BLaER1 (cell line): ENCODE measurements around the gene SMIM14.
"Not testable (repeated sequence)": the region's sequence is repeated elsewhere in the genome, so short reads cannot be mapped to it uniquely, and the experiment has no call there.

ENCODE experiments used
- H3K27ac ChIP-seq: shearing (Covaris generic); formaldehyde crosslinking; 2 replicates; pipeline ENCODE4 v1.8.1; 2022
- H3K27me3 ChIP-seq: shearing (Covaris generic); formaldehyde crosslinking; 2 replicates; pipeline ENCODE4 v1.8.1; 2022
- H3K36me3 ChIP-seq: shearing (Covaris generic); formaldehyde crosslinking; 2 replicates; pipeline ENCODE4 v1.8.1; 2022
- H3K4me1 ChIP-seq: shearing (Covaris generic); formaldehyde crosslinking; 2 replicates; pipeline ENCODE4 v1.8.1; 2022
- H3K4me2 ChIP-seq: shearing (Covaris generic); formaldehyde crosslinking; 2 replicates; pipeline ENCODE4 v1.8.1; 2022
- H3K4me3 ChIP-seq: shearing (Covaris generic); formaldehyde crosslinking; 2 replicates; pipeline ENCODE4 v1.8.1; 2022
- H3K9ac ChIP-seq: shearing (Covaris generic); formaldehyde crosslinking; 2 replicates; pipeline ENCODE4 v1.8.1; 2022
- H3K9me3 ChIP-seq: shearing (Covaris generic); formaldehyde crosslinking; 2 replicates; pipeline ENCODE4 v1.8.1; 2022
- H4K20me1 ChIP-seq: shearing (Covaris generic); formaldehyde crosslinking; 2 replicates; pipeline ENCODE4 v1.8.1; 2022
- Cebpa-rat ChIP-seq: shearing (Covaris generic); IDR thresholded peaks from 2 replicates; pipeline ENCODE4 v1.8.1; 2022

The SMIM14 gene

DNA sequence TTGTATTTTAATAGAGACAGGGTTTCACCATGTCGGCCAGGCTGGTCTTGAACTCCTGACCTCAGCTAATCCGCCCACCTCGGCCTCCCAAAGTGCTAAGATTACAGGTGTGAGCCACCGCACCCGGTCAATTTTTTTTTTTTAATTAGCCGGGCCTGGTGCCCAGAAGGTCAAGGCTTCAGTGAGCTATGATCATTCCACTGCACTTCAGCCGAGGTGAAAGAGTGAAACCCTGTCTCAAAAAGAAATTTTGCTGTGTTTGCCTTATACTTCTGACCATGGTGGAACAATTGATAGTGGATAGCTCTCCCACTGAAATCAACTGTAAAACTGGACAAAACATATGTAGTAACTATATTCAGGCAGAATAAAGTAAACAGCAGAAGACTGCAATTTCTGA, 24.0 kb upstream of the SMIM14 start:
- H3K27me3 ChIP-seq, result no peaks in the 10 kb centered on the region
- no peak overlapping the region for H3K27ac ChIP-seq
- H3K4me3 ChIP-seq, result no peak overlapping the region
- no peak overlapping the region for H3K4me2 ChIP-seq
- no peaks in the 10 kb centered on the region for H4K20me1 ChIP-seq
- TF ChIP-seq Cebpa-rat, result no peak
- no peaks in the 10 kb centered on the region for H3K36me3 ChIP-seq
- no peaks in the 10 kb centered on the region for H3K9me3 ChIP-seq
- no peaks in the 10 kb centered on the region for H3K4me1 ChIP-seq
- no peak overlapping the region for H3K9ac ChIP-seq

DNA sequence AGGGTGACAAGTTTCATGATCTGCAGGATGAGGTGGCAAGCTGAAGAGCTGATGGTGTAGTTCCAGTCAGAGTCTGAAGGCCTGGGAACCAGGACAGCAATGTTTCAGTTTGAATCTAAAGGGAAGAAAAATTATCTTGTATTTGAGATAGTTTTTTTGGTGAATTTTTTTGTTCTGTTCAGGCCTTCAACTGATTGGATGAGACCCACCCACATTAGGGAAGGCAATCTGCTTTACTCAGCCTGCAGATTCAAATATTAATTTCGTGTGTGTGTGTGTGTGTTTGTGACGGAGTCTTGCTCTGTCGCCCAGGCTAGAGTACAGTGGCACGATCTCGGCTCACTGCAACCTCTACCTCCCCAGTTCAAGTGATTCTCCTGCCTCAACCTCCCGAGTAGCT, 22.1 kb upstream of the SMIM14 start:
- Histone ChIP-seq H3K4me3 (no peak overlapping the region), H3K9ac (no peak overlapping the region), H3K36me3 (no peaks in the 10 kb centered on the region), H3K4me2 (no peak overlapping the region), H3K27me3 (no peaks in the 10 kb centered on the region), H3K27ac (no peak overlapping the region), H3K9me3 (no peaks in the 10 kb centered on the region), H3K4me1 (no peaks in the 10 kb centered on the region), H4K20me1 (no peaks in the 10 kb centered on the region)
- no peak for TF ChIP-seq Cebpa-rat

DNA sequence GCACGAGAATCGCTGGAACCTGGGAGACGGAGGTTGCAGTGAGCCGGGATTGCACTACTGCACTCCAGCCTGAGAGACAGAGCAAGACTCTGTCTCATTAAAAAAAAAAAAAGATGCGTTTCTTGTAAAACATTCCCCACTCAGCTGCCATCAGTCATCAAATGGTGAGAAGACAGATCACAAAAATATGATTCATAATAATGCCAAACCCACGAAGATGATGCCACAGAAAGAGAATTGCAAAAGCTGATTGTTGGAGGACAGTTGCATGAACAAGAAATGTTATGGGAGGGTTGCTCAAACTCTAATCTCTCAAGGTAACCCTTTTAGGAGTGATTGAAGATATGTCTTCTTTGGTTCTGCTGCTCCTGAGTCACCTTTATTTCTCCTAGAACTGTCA, 21.4 kb upstream of the SMIM14 start:
- Histone ChIP-seq H3K4me1 (no peaks in the 10 kb centered on the region), H3K36me3 (no peaks in the 10 kb centered on the region), H4K20me1 (no peaks in the 10 kb centered on the region), H3K9ac (no peak overlapping the region), H3K4me2 (no peak overlapping the region), H3K27ac (no peak overlapping the region), H3K4me3 (no peak overlapping the region), H3K9me3 (no peaks in the 10 kb centered on the region), H3K27me3 (no peaks in the 10 kb centered on the region)
- TF ChIP-seq Cebpa-rat, result no peak

DNA sequence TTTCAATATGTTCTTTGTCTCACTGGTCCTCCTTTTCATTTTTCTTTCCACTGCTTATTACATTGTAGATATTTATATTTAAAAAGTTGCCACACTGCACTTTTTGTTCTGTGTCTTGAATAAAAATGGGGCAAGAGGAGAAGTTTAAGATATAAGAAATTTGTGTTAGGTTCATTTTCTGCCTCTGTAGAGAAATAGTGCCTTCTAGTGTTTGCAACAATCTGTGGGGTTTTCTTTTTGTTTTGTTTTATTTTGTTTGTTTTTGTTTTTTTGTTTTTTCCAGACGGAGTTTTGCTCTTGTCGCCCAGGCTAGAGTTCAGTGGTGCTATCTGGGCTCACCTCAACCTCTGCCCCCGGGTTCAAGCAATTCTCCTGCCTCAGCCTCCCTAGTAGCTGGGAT, 20.1 kb upstream of the SMIM14 start:
- Histone ChIP-seq H3K4me1 (no peaks in the 10 kb centered on the region), H3K27ac (no peak overlapping the region), H3K36me3 (no peaks in the 10 kb centered on the region), H3K27me3 (no peaks in the 10 kb centered on the region), H3K4me3 (no peak overlapping the region), H3K9ac (no peak overlapping the region), H3K9me3 (no peaks in the 10 kb centered on the region), H3K4me2 (no peak overlapping the region), H4K20me1 (no peaks in the 10 kb centered on the region)
- TF ChIP-seq Cebpa-rat, result no peak

DNA sequence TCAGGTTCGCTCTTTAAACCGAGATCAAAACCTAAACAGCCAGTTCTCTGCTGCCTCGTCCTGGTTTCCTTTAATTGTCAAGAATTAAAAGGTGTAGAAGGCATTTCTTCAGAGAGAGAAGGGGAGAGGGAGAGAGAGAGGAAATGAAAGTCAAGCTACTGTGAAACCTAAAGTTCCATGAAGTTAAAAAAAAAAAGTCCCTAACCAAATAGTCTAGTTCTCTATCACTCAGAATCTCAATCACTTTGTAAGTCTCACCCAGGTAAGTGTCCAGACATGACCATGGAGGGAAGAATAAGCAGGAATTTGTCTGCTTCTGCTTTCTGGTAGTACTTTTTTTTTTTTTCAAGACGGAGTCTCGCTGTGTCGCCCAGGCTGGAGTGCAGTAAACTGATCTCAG, 18.8 kb upstream of the SMIM14 start:
- no peak for TF ChIP-seq Cebpa-rat
- Histone ChIP-seq H3K9me3 (no peaks in the 10 kb centered on the region), H3K36me3 (no peaks in the 10 kb centered on the region), H3K4me3 (no peak overlapping the region), H3K4me1 (no peaks in the 10 kb centered on the region), H3K27ac (no peak overlapping the region), H3K4me2 (no peak overlapping the region), H3K27me3 (no peaks in the 10 kb centered on the region), H3K9ac (no peak overlapping the region), H4K20me1 (no peaks in the 10 kb centered on the region)

DNA sequence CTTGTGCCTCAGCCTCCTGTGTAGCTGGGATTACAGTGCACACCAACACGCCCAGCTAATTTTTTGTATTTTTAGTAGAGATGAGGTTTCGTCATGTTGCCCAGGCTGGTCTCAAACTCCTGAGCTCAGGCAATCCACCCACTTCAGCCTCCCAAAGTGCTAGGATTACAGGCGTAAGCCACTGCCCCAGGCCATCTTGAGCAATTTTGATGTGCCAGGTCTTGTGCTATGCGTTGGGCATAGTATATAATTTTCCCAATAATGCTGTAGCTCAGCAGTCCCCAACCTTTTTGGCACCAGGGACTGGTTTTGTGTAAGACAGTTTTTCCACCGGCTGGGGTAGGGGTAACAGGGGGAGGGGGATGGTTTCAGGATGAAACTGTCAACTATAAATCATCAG, 18.0 kb upstream of the SMIM14 start:
- not testable (repeated sequence) for H3K9ac ChIP-seq, H3K27me3 ChIP-seq, H3K4me3 ChIP-seq, H3K4me1 ChIP-seq, H3K4me2 ChIP-seq, H3K36me3 ChIP-seq, H3K9me3 ChIP-seq, H3K27ac ChIP-seq, H4K20me1 ChIP-seq

DNA sequence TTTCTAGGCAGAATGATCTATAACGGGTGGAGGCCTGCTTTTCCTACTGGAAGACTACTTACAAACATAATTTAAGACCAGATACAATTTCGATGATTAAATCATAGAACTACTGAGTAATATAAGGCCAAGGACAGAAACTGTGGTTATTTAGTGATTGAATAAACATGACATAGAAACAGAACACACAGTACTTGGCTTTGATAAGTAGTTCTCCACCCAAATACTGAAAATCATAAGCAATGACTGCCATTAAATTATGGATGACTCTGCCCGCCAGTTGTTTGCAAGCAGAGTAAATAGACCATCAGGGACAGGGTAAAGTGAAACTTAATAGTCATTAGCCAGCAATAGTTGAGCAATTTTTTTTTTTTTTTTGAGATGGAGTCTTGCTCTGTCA, 17.2 kb upstream of the SMIM14 start:
- H4K20me1 ChIP-seq, result no peaks in the 10 kb centered on the region
- H3K4me3 ChIP-seq, result no peak overlapping the region
- H3K4me2 ChIP-seq, result no peak overlapping the region
- H3K9me3 ChIP-seq, result no peaks in the 10 kb centered on the region
- H3K4me1 ChIP-seq, result peaks cover 7% of the 10 kb centered on the region; the same call in 1 of the 2 replicates
- no peak overlapping the region for H3K27ac ChIP-seq
- no peaks in the 10 kb centered on the region for H3K36me3 ChIP-seq
- H3K9ac ChIP-seq, result no peak overlapping the region
- TF ChIP-seq Cebpa-rat, result no peak
- H3K27me3 ChIP-seq, result no peaks in the 10 kb centered on the region

DNA sequence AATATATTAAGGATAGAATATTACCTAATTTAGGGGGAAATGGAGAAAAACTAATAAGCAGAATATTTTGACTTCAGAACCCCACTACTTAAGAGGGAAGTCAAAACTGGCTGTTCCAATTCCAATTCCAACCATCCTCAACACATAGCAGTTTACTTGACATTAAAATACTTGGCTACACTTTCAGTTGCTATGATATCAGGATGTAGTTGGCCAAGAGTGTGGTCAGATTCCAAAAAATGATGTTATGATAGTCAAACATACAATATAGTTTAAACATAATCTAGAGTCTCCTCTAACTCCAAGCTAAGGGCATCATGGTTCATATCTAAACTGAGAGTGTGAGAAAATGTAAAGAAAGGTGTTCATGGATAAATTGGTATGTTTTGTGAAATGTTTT, 16.5 kb upstream of the SMIM14 start:
- no peak overlapping the region for H3K9ac ChIP-seq
- H3K36me3 ChIP-seq, result no peaks in the 10 kb centered on the region
- H3K4me3 ChIP-seq, result no peak overlapping the region
- H3K4me2 ChIP-seq, result no peak overlapping the region
- no peaks in the 10 kb centered on the region for H3K27me3 ChIP-seq
- no peak for TF ChIP-seq Cebpa-rat
- H3K27ac ChIP-seq, result no peak overlapping the region
- H3K9me3 ChIP-seq, result no peaks in the 10 kb centered on the region
- H4K20me1 ChIP-seq, result no peaks in the 10 kb centered on the region
- H3K4me1 ChIP-seq, result peaks cover 9% of the 10 kb centered on the region; the same call in 1 of the 2 replicates

DNA sequence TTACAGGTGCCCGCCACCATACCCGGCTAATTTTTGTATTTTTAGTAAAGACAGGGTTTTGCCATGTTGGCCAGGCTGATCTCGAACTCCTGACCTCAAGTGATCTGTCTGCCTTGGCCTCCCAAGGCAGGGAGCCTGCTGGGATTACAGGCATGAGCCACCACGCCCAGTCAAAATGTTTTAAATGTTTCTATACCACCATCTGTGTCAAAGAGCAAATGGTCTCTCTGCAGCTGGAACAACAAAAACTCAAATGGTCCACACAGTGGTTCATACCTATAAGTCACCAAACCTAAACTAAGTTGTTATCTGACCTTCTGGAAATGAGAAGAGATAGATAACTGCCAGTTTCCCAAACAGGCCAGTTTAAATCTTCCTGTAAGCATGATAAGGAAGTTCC, 12.9 kb upstream of the SMIM14 start:
- not testable (repeated sequence) for H3K9ac ChIP-seq, H3K27ac ChIP-seq, H3K4me3 ChIP-seq, H3K27me3 ChIP-seq, H3K4me1 ChIP-seq, H4K20me1 ChIP-seq, H3K36me3 ChIP-seq, H3K9me3 ChIP-seq
- 0 out of 2 replicates have a peak overlapping the region, but pooled peaks have one; percentile 28 for H3K4me2 ChIP-seq

DNA sequence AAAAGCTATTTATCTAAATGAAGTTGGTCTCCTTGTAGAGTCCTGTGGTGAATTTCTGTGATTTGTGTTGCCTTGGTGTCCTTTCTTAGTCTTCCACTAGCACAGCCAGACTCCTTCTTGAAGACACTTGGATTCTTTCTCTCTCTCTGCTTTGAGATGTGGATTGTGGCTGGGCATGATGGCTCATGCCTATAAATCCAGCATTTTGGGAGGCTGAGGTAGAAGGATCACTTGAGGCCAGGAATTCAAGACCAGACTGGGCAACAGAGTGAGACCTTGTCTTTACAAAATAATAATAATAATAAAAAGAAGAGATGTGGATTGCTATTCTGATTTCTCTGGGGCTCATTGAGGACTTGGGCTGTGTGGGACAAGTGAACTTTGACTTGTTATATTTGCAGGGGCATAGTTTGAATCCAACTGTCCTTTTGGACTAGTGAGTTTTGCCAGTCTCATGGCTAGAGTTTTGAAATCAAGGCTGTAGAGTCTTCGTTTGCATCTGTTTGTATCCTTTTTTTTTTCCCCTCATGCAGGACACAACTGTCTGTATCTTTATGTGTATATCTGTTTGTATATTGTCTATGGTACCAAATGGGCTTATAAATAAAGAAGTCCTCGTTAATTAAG, 11.1 kb upstream of the SMIM14 start:
- no peak for TF ChIP-seq Cebpa-rat

More for the DNA sequence above, 11.1 kb upstream of the SMIM14 start:
- H3K36me3 ChIP-seq, result no peaks in the 10 kb centered on the region
- H3K27me3 ChIP-seq, result no peaks in the 10 kb centered on the region
- H3K4me3 ChIP-seq, result no peak overlapping the region
- H3K9ac ChIP-seq, result no peak overlapping the region
- H4K20me1 ChIP-seq, result no peaks in the 10 kb centered on the region
- no peak overlapping the region for H3K27ac ChIP-seq
- H3K9me3 ChIP-seq, result no peaks in the 10 kb centered on the region
- H3K4me2 ChIP-seq, result no peak overlapping the region
- peaks cover 9% of the 10 kb centered on the region; the same call in 1 of the 2 replicates for H3K4me1 ChIP-seq
